H9 (cell line): ENCODE results near the gene TMEM129. TPM values are rescaled to one million over a fixed set of nuclear protein-coding genes. Genes with fewer than 3 reads are reported as not detected.

Experiments
- DNase-seq: peaks from one replicate; pipeline ENCODE4 v3.0.0-alpha.2; 2017
- H2AFZ ChIP-seq: one replicate; pipeline ENCODE4 v1.6.1; 2013; ENCODE audit warnings: mild to moderate bottlenecking, low read length, control low read depth, moderate library complexity
- H2AK5ac ChIP-seq: 2 replicates; pipeline ENCODE4 v1.6.1; 2013; ENCODE audit warnings: low read length, control low read depth, mixed read lengths; ENCODE audit not compliant: insufficient read length
- H2BK120ac ChIP-seq: one replicate; pipeline ENCODE4 v1.6.1; 2013; ENCODE audit warnings: low read depth, mild to moderate bottlenecking, low read length, control low read depth, inconsistent platforms; ENCODE audit not compliant: poor library complexity, severe bottlenecking
- H2BK12ac ChIP-seq: 2 replicates; pipeline ENCODE4 v1.6.1; 2013; ENCODE audit warnings: low read length, control low read depth, mixed read lengths, low read depth; ENCODE audit not compliant: insufficient read length
- H2BK15ac ChIP-seq: 2 replicates; pipeline ENCODE4 v1.6.1; 2013; ENCODE audit warnings: low read depth, low read length, control low read depth
- H2BK20ac ChIP-seq: one replicate; pipeline ENCODE4 v1.6.1; 2013; ENCODE audit warnings: low read depth, mild to moderate bottlenecking, low read length, control low read depth, inconsistent platforms; ENCODE audit not compliant: poor library complexity, severe bottlenecking
- H2BK5ac ChIP-seq: 2 replicates; pipeline ENCODE4 v1.6.1; 2013; ENCODE audit warnings: low read length, control low read depth, mixed read lengths; ENCODE audit not compliant: insufficient read length
- H3K14ac ChIP-seq: 2 replicates; pipeline ENCODE4 v1.6.1; 2013; ENCODE audit warnings: low read length, control low read depth; ENCODE audit not compliant: insufficient read depth
- H3K18ac ChIP-seq: 2 replicates; pipeline ENCODE4 v1.6.1; 2013; ENCODE audit warnings: low read depth, mild to moderate bottlenecking, mixed read lengths, low read length, control low read depth; ENCODE audit not compliant: insufficient read length
- H3K23ac ChIP-seq: 2 replicates; pipeline ENCODE4 v1.6.1; 2013; ENCODE audit warnings: low read length, control low read depth, mixed read lengths, low read depth; ENCODE audit not compliant: insufficient read length
- H3K23me2 ChIP-seq: 2 replicates; pipeline ENCODE4 v1.6.1; 2013; ENCODE audit warnings: low read depth, mild to moderate bottlenecking, mixed read lengths, low read length, control low read depth; ENCODE audit not compliant: insufficient read length, poor library complexity, severe bottlenecking
- H3K27ac ChIP-seq: 2 replicates; pipeline ENCODE4 v1.5.1; 2013; ENCODE audit warnings: low read length, control low read depth, mixed read lengths, low read depth; ENCODE audit not compliant: insufficient read length
- H3K27me3 ChIP-seq: 2 replicates; pipeline ENCODE4 v1.6.1; 2013; ENCODE audit warnings: low read length, control low read depth, inconsistent platforms; ENCODE audit not compliant: insufficient read depth
- H3K4ac ChIP-seq: 2 replicates; pipeline ENCODE4 v1.6.1; 2013; ENCODE audit warnings: low read depth, mild to moderate bottlenecking, control low read depth, inconsistent platforms, low read length, moderate library complexity
- H3K4me1 ChIP-seq: 2 replicates; pipeline ENCODE4 v1.6.1; 2013; ENCODE audit warnings: low read length, control low read depth, inconsistent platforms; ENCODE audit not compliant: insufficient read depth
- H3K4me2 ChIP-seq: 2 replicates; pipeline ENCODE4 v1.6.1; 2013; ENCODE audit warnings: low read length, control low read depth, mixed read lengths; ENCODE audit not compliant: insufficient read length, insufficient read depth
- H3K56ac ChIP-seq: 2 replicates; pipeline ENCODE4 v1.6.1; 2013; ENCODE audit warnings: low read depth, mild to moderate bottlenecking, mixed read lengths, low read length, control low read depth; ENCODE audit not compliant: insufficient read length
- H3K79me1 ChIP-seq: 2 replicates; pipeline ENCODE4 v1.6.1; 2013; ENCODE audit warnings: low read depth, mild to moderate bottlenecking, moderate library complexity, low read length, control low read depth, inconsistent platforms; ENCODE audit not compliant: insufficient read depth, poor library complexity, severe bottlenecking
- H3K79me2 ChIP-seq: 2 replicates; pipeline ENCODE4 v1.6.1; 2013; ENCODE audit warnings: low read length, control low read depth, inconsistent platforms; ENCODE audit not compliant: insufficient read depth
- H3K9ac ChIP-seq: 2 replicates; pipeline ENCODE4 v1.6.1; 2013; ENCODE audit warnings: low read length, control low read depth, mixed read lengths; ENCODE audit not compliant: insufficient read length; ENCODE audit errors: extremely low read depth
- H3K9me3 ChIP-seq: one replicate; pipeline ENCODE4 v1.6.1; 2013; ENCODE audit warnings: low read depth, low read length, inconsistent platforms; ENCODE audit not compliant: control insufficient read depth
- H3T11ph ChIP-seq: one replicate; pipeline ENCODE4 v1.6.1; 2013; ENCODE audit warnings: mild to moderate bottlenecking, low read length, control low read depth, inconsistent platforms
- H4K20me1 ChIP-seq: one replicate; pipeline ENCODE4 v1.6.1; 2013; ENCODE audit not compliant: control insufficient read depth, insufficient read length, insufficient read depth
- H4K5ac ChIP-seq: 2 replicates; pipeline ENCODE4 v1.6.1; 2013; ENCODE audit warnings: low read depth, mild to moderate bottlenecking, mixed read lengths, low read length, control low read depth; ENCODE audit not compliant: insufficient read length
- H4K8ac ChIP-seq: replicated peaks from 2 replicates; pipeline ENCODE4 v1.6.1; 2013; ENCODE audit warnings: low read length, control low read depth, mixed read lengths, low read depth; ENCODE audit not compliant: insufficient read length
- H4K91ac ChIP-seq: 2 replicates; pipeline ENCODE4 v1.6.1; 2013; ENCODE audit warnings: low read depth, mild to moderate bottlenecking, moderate library complexity, mixed read lengths, low read length, control low read depth; ENCODE audit not compliant: insufficient read length
- H3K27ac Mint-ChIP-seq, 3 experiments: 2 replicates in 2 of 3; 3 replicates in 1 of 3; pipeline ENCODE4 v1.8.0; 2020 to 2021; ENCODE audit warnings: mixed read lengths in 3 of 3, mild to moderate bottlenecking in 1 of 3, moderate library complexity in 1 of 3
- H3K27me3 Mint-ChIP-seq: 2 replicates; pipeline ENCODE4 v1.8.0; 2021; ENCODE audit warnings: low read depth, mild to moderate bottlenecking, moderate library complexity, mixed read lengths
- H3K36me3 Mint-ChIP-seq, 3 experiments: 2 replicates in 2 of 3; 3 replicates in 1 of 3; pipeline ENCODE4 v1.8.0; 2020 to 2021; ENCODE audit warnings: low read depth in 3 of 3, mixed read lengths in 3 of 3; ENCODE audit not compliant: insufficient read depth in 1 of 3
- H3K4me1 Mint-ChIP-seq, 2 experiments: 2 replicates each; pipeline ENCODE4 v1.8.0; 2020; ENCODE audit warnings: mixed read lengths in 2 of 2
- H3K4me3 Mint-ChIP-seq, 2 experiments: 2 replicates in 1 of 2; 3 replicates in 1 of 2; pipeline ENCODE4 v1.8.0; 2020 to 2021; ENCODE audit warnings: mild to moderate bottlenecking in 2 of 2, mixed read lengths in 2 of 2, moderate library complexity in 1 of 2
- H3K9me3 Mint-ChIP-seq, 2 experiments: 2 replicates in 1 of 2; 3 replicates in 1 of 2; pipeline ENCODE4 v1.8.0; 2020; ENCODE audit warnings: mild to moderate bottlenecking in 2 of 2, mixed read lengths in 2 of 2, moderate library complexity in 1 of 2
- WGBS: extraction: QIAGEN DNeasy Blood & Tissue Kit; methylation state at CpG from one replicate; pipeline ENCODE4 v1.1.7; 2013; ENCODE audit warnings: missing lambda C conversion rate, low lambda C conversion rate, mixed read lengths; ENCODE audit not compliant: insufficient read length; ENCODE audit errors: extremely low coverage; 5-methylcytosine and 5-hydroxymethylcytosine counted together
- total RNA-seq: library from RNA; stranded (reverse); gene quantifications from 2 replicates; pipeline ENCODE4 v1.2.1, GENCODE V29; 2021
- TF ChIP-seq, protein P1 (sequence below): fragments of 200-600 bp; sonication (generic); conservative IDR thresholded peaks from 3 replicates; pipeline ENCODE4 v1.8.0; 2021; ENCODE audit warnings: antibody characterized with exemption, mild to moderate bottlenecking

The TMEM129 gene
- total RNA-seq, 1 experiment from 2014 or later, result 27.3 TPM

GRCh38 chr4:1711055-1711570 lies 10.0 kb downstream of the TMEM129 start:
- DNase-seq, result no peak
- Histone ChIP-seq H3K23ac (no peak overlapping the region), H3K79me1 (peaks cover 5% of the 10 kb centered on the region), H3K9me3 (no peaks in the 10 kb centered on the region), H3K27me3 (no peaks in the 10 kb centered on the region), H3K9ac (peak overlapping the region; percentile 72), H3K14ac (no peak overlapping the region), H3K56ac (no peak overlapping the region), H3K18ac (no peak overlapping the region), H3T11ph (no peak overlapping the region), H2BK12ac (no peak overlapping the region), H3K4me2 (peak overlapping the region; percentile 57), H4K91ac (no peak overlapping the region), H2AFZ (no peak overlapping the region), H3K4me1 (no peaks in the 10 kb centered on the region), H2BK120ac (no peak overlapping the region), H3K27ac (no peak overlapping the region), H3K23me2 (peaks cover 11% of the 10 kb centered on the region), H2BK5ac (no peak overlapping the region), H3K79me2 (peaks cover 7% of the 10 kb centered on the region; the same call in 1 of the 2 replicates), H4K5ac (no peak overlapping the region), H4K8ac (no peak overlapping the region), H3K4ac (no peak overlapping the region), H2BK15ac (no peak overlapping the region), H4K20me1 (peaks cover 2% of the 10 kb centered on the region), H2AK5ac (no peak overlapping the region), H2BK20ac (no peak overlapping the region)
- Mint-ChIP-seq H3K4me1 (peaks cover 27 to 31% of the 10 kb centered on the region in 2 experiments), H3K9me3 (peaks cover 0 to 3% of the 10 kb centered on the region in 2 experiments; a peak in 1 of 5 replicates), H3K4me3 (peak overlapping the region; percentile 85 to 86), H3K27ac (peak overlapping the region in 2 of 3 experiments; percentile 49 to 68; a peak in 3 of 7 replicates), H3K36me3 (peaks cover 18 to 39% (median 32%) of the 10 kb centered on the region in 3 experiments), H3K27me3 (no peaks in the 10 kb centered on the region; the same call in 1 of the 2 replicates)
- TF ChIP-seq, protein P1, sequence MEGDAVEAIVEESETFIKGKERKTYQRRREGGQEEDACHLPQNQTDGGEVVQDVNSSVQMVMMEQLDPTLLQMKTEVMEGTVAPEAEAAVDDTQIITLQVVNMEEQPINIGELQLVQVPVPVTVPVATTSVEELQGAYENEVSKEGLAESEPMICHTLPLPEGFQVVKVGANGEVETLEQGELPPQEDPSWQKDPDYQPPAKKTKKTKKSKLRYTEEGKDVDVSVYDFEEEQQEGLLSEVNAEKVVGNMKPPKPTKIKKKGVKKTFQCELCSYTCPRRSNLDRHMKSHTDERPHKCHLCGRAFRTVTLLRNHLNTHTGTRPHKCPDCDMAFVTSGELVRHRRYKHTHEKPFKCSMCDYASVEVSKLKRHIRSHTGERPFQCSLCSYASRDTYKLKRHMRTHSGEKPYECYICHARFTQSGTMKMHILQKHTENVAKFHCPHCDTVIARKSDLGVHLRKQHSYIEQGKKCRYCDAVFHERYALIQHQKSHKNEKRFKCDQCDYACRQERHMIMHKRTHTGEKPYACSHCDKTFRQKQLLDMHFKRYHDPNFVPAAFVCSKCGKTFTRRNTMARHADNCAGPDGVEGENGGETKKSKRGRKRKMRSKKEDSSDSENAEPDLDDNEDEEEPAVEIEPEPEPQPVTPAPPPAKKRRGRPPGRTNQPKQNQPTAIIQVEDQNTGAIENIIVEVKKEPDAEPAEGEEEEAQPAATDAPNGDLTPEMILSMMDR, result no peak
- WGBS, result no CpG with 5 or more reads among the region's 22 CpGs
